HCT116 (cell line): ENCODE data around the gene TEX2. TPM values are rescaled to one million over a fixed set of nuclear protein-coding genes. Genes with fewer than 3 reads are reported as not detected.

Experiments used
- ATAC-seq: fragments of 200-7000 bp; cut with Tn5 transposase; 2 replicates; pipeline ENCODE4 v1.9.1; 2020; ENCODE audit warnings: mild to moderate bottlenecking, moderate library complexity
- BruUV-seq: library from RNA; stranded (reverse); fragments of 400-500 nt; replicated peaks from 2 replicates; lab custom pipeline; 2021; lab: Mats Ljungman, UMichigan
- CTCF ChIA-PET: fragments of 300-600 bp; sonication (Branson Sonifier 250); formaldehyde crosslinking; loops from one replicate; lab custom pipeline; 2021; ENCODE audit warnings: antibody characterized with exemption; lab: Charles Lee
- POLR2A ChIA-PET: fragments of 300-600, 350-600 bp; sonication (Branson Sonifier 250); formaldehyde crosslinking; loops from one replicate; lab custom pipeline; 2021; ENCODE audit warnings: antibody characterized with exemption; lab: Charles Lee
- RAD21 ChIA-PET, 2 experiments: fragments of 300-600 bp; sonication (Branson Sonifier 250); formaldehyde crosslinking; loops; one replicate each; lab custom pipeline; 2023; ENCODE audit warnings: low total read pairs in 2 of 2; ENCODE audit not compliant: uncharacterized antibody in 2 of 2, unreplicated experiment in 2 of 2, low non-redundant PET in 1 of 2; lab: Charles Lee
- DNase-seq: peaks from one replicate; pipeline ENCODE4 v3.0.0-alpha.2; 2010; ENCODE audit warnings: low read depth, low spot score
- H2AFZ ChIP-seq: fragments of 200-600 bp; shearing (Covaris generic), sonication (generic); 2 replicates; pipeline ENCODE4 v1.6.1; 2017; ENCODE audit warnings: low read depth, mixed run types, mixed read lengths, antibody characterized with exemption, low read length; ENCODE audit not compliant: poor library complexity, severe bottlenecking
- H3K27ac ChIP-seq: 2 replicates; pipeline ENCODE4 v1.5.1; 2012; ENCODE audit warnings: low read depth, low read length
- H3K27me3 ChIP-seq: fragments of 200-600 bp; sonication (generic); 2 replicates; pipeline ENCODE4 v1.6.1; 2016; ENCODE audit warnings: mixed run types, low read length, mixed read lengths; ENCODE audit not compliant: insufficient read depth
- H3K36me3 ChIP-seq, 2 experiments: fragments of 200-500 bp in 1 of 2; fragments of 200-600 bp in 1 of 2; sonication (Bioruptor generic) in 1 of 2; sonication (generic) in 1 of 2; 2 replicates each; pipeline versions ENCODE4 v1.5.1 to v1.6.1; 2014 to 2016; ENCODE audit warnings: low read length in 2 of 2, inconsistent platforms in 1 of 2, mixed read lengths in 1 of 2, mixed run types in 1 of 2; ENCODE audit not compliant: insufficient read depth in 2 of 2, control insufficient read depth in 1 of 2
- H3K4me1 ChIP-seq, 2 experiments: fragments of 200-600 bp in 1 of 2; sonication (generic) in 1 of 2; 2 replicates each; pipeline versions ENCODE4 v1.5.1 to v1.6.1; 2012 to 2017; ENCODE audit warnings: low read length in 2 of 2, inconsistent platforms in 1 of 2, mild to moderate bottlenecking in 1 of 2, mixed read lengths in 1 of 2, mixed run types in 1 of 2, moderate library complexity in 1 of 2; ENCODE audit not compliant: insufficient read depth in 2 of 2, control insufficient read depth in 1 of 2
- H3K4me2 ChIP-seq: fragments of 200-600 bp; sonication (generic); 2 replicates; pipeline ENCODE4 v1.6.1; 2017; ENCODE audit warnings: mixed run types, low read length, mixed read lengths
- H3K4me3 ChIP-seq, 2 experiments: fragments of 200-600 bp in 1 of 2; sonication (generic) in 1 of 2; replicated peaks in 1 of 2; 2 replicates each; pipeline ENCODE4 v1.5.1; 2011 to 2016; ENCODE audit warnings: low read length in 2 of 2, control low read depth in 1 of 2, low read depth in 1 of 2, mild to moderate bottlenecking in 1 of 2, mixed read lengths in 1 of 2, mixed run types in 1 of 2
- H3K79me2 ChIP-seq: fragments of 200-600 bp; sonication (generic); 2 replicates; pipeline ENCODE4 v1.6.1; 2017; ENCODE audit warnings: mild to moderate bottlenecking, mixed run types, low read length, moderate library complexity, mixed read lengths; ENCODE audit not compliant: insufficient read depth
- H3K9ac ChIP-seq: fragments of 200-600 bp; sonication (generic); 2 replicates; pipeline ENCODE4 v1.6.1; 2016; ENCODE audit warnings: low read length, mixed read lengths
- H3K9me2 ChIP-seq: fragments of 200-600 bp; sonication (generic), shearing (Covaris generic); 2 replicates; pipeline ENCODE4 v1.6.1; 2017; ENCODE audit warnings: mixed run types, mild to moderate bottlenecking, moderate library complexity; ENCODE audit not compliant: insufficient read depth
- H3K9me3 ChIP-seq, 2 experiments: fragments of 200-500 bp in 1 of 2; fragments of 200-600 bp in 1 of 2; sonication (Bioruptor generic) in 1 of 2; sonication (generic) in 1 of 2; 2 replicates each; pipeline ENCODE4 v1.6.1; 2014 to 2017; ENCODE audit warnings: low read length in 2 of 2, mixed read lengths in 2 of 2, inconsistent platforms in 1 of 2, low read depth in 1 of 2, mild to moderate bottlenecking in 1 of 2, mixed run types in 1 of 2, moderate library complexity in 1 of 2; ENCODE audit not compliant: control insufficient read depth in 1 of 2, insufficient read depth in 1 of 2
- H4K20me1 ChIP-seq: fragments of 200-600 bp; sonication (generic), shearing (Covaris generic); 2 replicates; pipeline ENCODE4 v1.6.1; 2017; ENCODE audit warnings: mixed run types, mild to moderate bottlenecking, moderate library complexity; ENCODE audit not compliant: insufficient read depth
- CBX3 ChIP-seq: IDR thresholded peaks from 2 replicates; pipeline ENCODE4 v1.6.1; 2012; ENCODE audit warnings: low read depth
- CEBPB ChIP-seq: IDR thresholded peaks from 2 replicates; pipeline ENCODE4 v1.6.1; 2012; ENCODE audit warnings: low read depth
- CTCF ChIP-seq, 3 experiments: fragments of 200-600 bp in 1 of 3; sonication (generic) in 1 of 3; IDR thresholded peaks in 2 of 3; conservative IDR thresholded peaks in 1 of 3; 2 replicates each; pipeline ENCODE4 v1.5.1; 2012 to 2017; ENCODE audit warnings: low read depth in 2 of 3, low read length in 2 of 3, antibody characterized with exemption in 1 of 3, borderline replicate concordance in 1 of 3, control low read depth in 1 of 3, mild to moderate bottlenecking in 1 of 3, mixed read lengths in 1 of 3, mixed run types in 1 of 3, moderate library complexity in 1 of 3; ENCODE audit not compliant: insufficient read depth in 1 of 3
- FOSL1 ChIP-seq: IDR thresholded peaks from 2 replicates; pipeline ENCODE4 v1.6.1; 2012; ENCODE audit warnings: low read depth
- JUND ChIP-seq: IDR thresholded peaks from 2 replicates; pipeline ENCODE4 v1.6.1; 2012
- MAX ChIP-seq: IDR thresholded peaks from 2 replicates; pipeline ENCODE4 v1.6.1; 2012
- POLR2A ChIP-seq: IDR thresholded peaks from 2 replicates; pipeline ENCODE4 v1.7.0; 2011; ENCODE audit warnings: borderline replicate concordance; ENCODE audit not compliant: insufficient read depth, insufficient read length; ENCODE audit errors: extremely low read depth
- POLR2AphosphoS5 ChIP-seq: IDR thresholded peaks from 2 replicates; pipeline ENCODE4 v1.6.1; 2011; ENCODE audit warnings: mild to moderate bottlenecking, low read depth, low read length, moderate library complexity
- SIN3A ChIP-seq: IDR thresholded peaks from 2 replicates; pipeline ENCODE4 v1.6.1; 2012; ENCODE audit warnings: low read depth
- ZBTB33 ChIP-seq: IDR thresholded peaks from 2 replicates; pipeline ENCODE4 v1.6.1; 2011; ENCODE audit warnings: mild to moderate bottlenecking, low read length, moderate library complexity; ENCODE audit not compliant: insufficient replicate concordance; ENCODE audit errors: extremely low read depth
- ZNF274 ChIP-seq: fragments of 200-500 bp; sonication (Bioruptor generic); IDR thresholded peaks from 2 replicates; pipeline ENCODE4 v1.6.1; 2014; ENCODE audit warnings: mild to moderate bottlenecking, low read depth, low read length, inconsistent platforms
- intact Hi-C: fragments of 100-400 bp; cut with micrococcal nuclease; formaldehyde crosslinking; loops from 2 replicates; pipeline ENCODE4 v1.10.0; 2022
- total RNA-seq: library from RNA; stranded (reverse); gene quantifications from one replicate; pipeline ENCODE4 v1.2.1, GENCODE V29; 2021; ENCODE audit not compliant: unreplicated experiment

Gene TEX2
- total RNA-seq, 1 experiment from 2014 or later = 24.6 TPM

GRCh38 chr17:64261417-64262145 lies 1.5 kb downstream of the TEX2 start:
- H3K9ac ChIP-seq = peak overlapping the region; percentile 79
- ChIA-PET POLR2A (no interaction called here), RAD21 (no interaction called here), CTCF (no interaction called here)
- no peaks in the 10 kb centered on the region for H3K27me3 ChIP-seq
- peaks cover 54% of the 10 kb centered on the region for H3K79me2 ChIP-seq
- no peaks in the 10 kb centered on the region for H4K20me1 ChIP-seq
- H3K9me3 ChIP-seq = no peaks in the 10 kb centered on the region
- ATAC-seq (no peak), DNase-seq (no peak)
- peak overlapping the region; percentile 94 for H3K4me2 ChIP-seq
- no peaks in the 10 kb centered on the region for H3K9me2 ChIP-seq
- intact Hi-C loops = loop anchor here (5.0 kb wide), 1 partner anchor 114 kb away; no protein-coding TSS in a partner anchor
- no peak overlapping the region for H3K27ac ChIP-seq
- BruUV-seq = no TSS peak
- TF ChIP-seq SIN3A = no peak
- no peak for TF ChIP-seq ZNF274
- TF ChIP-seq JUND = no peak
- TF ChIP-seq CEBPB = no peak
- no peak for TF ChIP-seq FOSL1
- TF ChIP-seq, all 23 proteins: peak for 0
- Histone ChIP-seq H2AFZ (no peak overlapping the region), H3K36me3 (no peaks in the 10 kb centered on the region), H3K4me3 (peak overlapping the region; percentile 78 to 93), H3K4me1 (peaks cover 9 to 27% of the 10 kb centered on the region in 2 experiments)

GRCh38 chr17:64260886-64261285 lies 2.2 kb downstream of the TEX2 start:
- no peak for ATAC-seq
- no peak for TF ChIP-seq CEBPB
- TF ChIP-seq POLR2A = no peak
- no peak for TF ChIP-seq MAX
- no peak for TF ChIP-seq ZBTB33
- no peak for TF ChIP-seq POLR2AphosphoS5
- no peak for TF ChIP-seq CBX3
- TF ChIP-seq CTCF (IDR thresholded peaks at IDR 0.05 in 2 of 3, conservative IDR thresholded peaks at IDR 0.05 in 1 of 3; ENCODE audit: borderline replicate concordance in 1 of 3, insufficient read depth in 1 of 3, low read depth in 2 of 3, low read length in 2 of 3) = no peak

More at GRCh38 chr17:64260886-64261285, 2.2 kb downstream of the TEX2 start:
- Histone ChIP-seq H3K27me3 (no peaks in the 10 kb centered on the region), H2AFZ (no peak overlapping the region), H3K79me2 (peaks cover 61% of the 10 kb centered on the region), H3K9me3 (no peaks in the 10 kb centered on the region), H3K9me2 (no peaks in the 10 kb centered on the region), H3K36me3 (no peaks in the 10 kb centered on the region), H3K4me1 (peaks cover 9 to 27% of the 10 kb centered on the region in 2 experiments), H3K9ac (no peak overlapping the region), H3K27ac (no peak overlapping the region), H3K4me3 (no peak overlapping the region), H3K4me2 (no peak overlapping the region), H4K20me1 (no peaks in the 10 kb centered on the region)
- POLR2A ChIA-PET = no interaction called here
- BruUV-seq = no TSS peak
- RAD21 ChIA-PET = no interaction called here
- DNase-seq = no peak
- intact Hi-C loops = loop anchor here (5.0 kb wide), 1 partner anchor 114 kb away; no protein-coding TSS in a partner anchor
- CTCF ChIA-PET = no interaction called here
